GM18909 (cell line): ENCODE results near the gene UVSSA.
"Not testable (repeated sequence)": the region's sequence is repeated elsewhere in the genome, so short reads cannot be mapped to it uniquely, and the experiment has no call there.

Experiments used
- ATAC-seq: cut with Tn5 transposase; IDR thresholded peaks from one replicate; pipeline ENCODE4 v1.9.1; 2021; ENCODE audit warnings: mild to moderate bottlenecking; ENCODE audit not compliant: unreplicated experiment, poor library complexity

UVSSA gene

GRCh38 chr4:1385373-1386340 is 38.6 kb downstream of the UVSSA start:
- no peak for ATAC-seq

GRCh38 chr4:1393363-1393762 is 46.4 kb downstream of the UVSSA start:
- not testable (repeated sequence) for ATAC-seq

GRCh38 chr4:1393866-1394265 is 46.9 kb downstream of the UVSSA start:
- ATAC-seq = no peak

DNA sequence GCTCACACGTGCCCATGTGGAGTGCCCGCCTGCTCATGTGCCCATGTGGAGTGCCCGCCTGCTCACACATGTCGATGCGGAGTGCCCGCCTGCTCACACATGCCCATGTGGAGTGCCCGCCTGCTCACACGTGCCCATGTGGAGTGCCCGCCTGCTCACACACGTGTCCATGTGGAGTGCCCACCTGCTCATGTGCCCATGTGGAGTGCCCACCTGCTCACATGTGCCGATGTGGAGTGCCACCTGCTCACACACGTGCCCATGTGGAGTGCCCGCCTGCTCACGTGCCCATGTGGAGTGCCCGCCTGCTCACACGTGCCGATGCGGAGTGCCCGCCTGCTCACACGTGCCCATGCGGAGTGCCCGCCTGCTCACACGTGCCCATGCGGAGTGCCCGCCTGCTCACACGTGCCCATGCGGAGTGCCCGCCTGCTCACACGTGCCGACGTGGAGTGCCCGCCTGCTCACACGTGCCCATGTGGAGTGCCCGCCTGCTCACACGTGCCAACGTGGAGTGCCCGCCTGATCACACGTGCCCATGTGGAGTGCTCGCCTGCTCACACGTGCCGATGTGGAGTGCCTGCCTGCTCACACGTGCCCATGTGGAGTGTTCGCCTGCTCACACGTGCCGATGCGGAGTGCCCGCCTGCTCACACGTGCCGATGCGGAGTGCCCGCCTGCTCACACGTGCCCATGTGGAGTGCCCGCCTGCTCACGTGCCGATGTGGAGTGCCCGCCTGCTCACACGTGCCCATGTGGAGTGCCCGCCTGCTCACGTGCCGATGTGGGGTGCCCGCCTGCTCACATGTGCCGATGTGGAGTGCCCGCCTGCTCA is 47.8 kb downstream of the UVSSA start:
- ATAC-seq = not testable (repeated sequence)

- not testable (repeated sequence) for ATAC-seq
These were observed 48.4 kb downstream of the UVSSA start for GRCh38 chr4:1395389-1395820.

- ATAC-seq = no peak
These were observed 49.2 kb downstream of the UVSSA start for GRCh38 chr4:1395941-1396805.

DNA sequence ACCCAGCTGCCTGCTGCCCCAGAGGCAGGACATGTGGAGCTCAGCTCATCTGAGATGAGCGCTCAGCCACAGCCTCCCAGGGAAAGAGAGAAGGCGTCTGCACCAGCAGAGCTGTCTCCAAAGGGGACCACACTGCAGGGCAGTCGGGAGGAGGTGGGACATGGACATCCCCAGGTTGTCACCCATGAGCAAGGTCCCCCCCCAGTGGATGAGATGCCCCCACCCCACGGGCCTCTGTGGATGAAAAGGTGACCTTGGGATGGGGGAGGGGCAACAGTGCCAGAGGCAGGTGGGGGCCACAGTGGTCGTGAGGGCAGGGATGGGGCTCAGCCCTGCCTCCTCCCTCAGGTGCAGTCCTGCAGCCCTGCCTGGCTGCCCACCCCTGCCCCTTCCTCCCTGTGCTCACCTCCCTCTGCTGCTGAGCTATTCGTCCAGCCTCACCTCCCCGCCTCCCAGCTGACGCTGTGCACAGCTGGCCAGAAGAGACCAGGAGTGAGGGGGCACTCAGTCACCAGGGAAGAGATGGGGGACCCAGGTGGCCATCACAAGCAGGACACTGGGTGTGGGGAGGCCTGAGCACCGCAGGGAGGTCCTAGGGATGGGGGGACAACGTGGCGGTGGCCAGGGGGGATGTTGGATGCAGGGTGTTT is 49.9 kb downstream of the UVSSA start:
- no peak for ATAC-seq

GRCh38 chr4:1398681-1399507 is 51.9 kb downstream of the UVSSA start:
- ATAC-seq = no peak

DNA sequence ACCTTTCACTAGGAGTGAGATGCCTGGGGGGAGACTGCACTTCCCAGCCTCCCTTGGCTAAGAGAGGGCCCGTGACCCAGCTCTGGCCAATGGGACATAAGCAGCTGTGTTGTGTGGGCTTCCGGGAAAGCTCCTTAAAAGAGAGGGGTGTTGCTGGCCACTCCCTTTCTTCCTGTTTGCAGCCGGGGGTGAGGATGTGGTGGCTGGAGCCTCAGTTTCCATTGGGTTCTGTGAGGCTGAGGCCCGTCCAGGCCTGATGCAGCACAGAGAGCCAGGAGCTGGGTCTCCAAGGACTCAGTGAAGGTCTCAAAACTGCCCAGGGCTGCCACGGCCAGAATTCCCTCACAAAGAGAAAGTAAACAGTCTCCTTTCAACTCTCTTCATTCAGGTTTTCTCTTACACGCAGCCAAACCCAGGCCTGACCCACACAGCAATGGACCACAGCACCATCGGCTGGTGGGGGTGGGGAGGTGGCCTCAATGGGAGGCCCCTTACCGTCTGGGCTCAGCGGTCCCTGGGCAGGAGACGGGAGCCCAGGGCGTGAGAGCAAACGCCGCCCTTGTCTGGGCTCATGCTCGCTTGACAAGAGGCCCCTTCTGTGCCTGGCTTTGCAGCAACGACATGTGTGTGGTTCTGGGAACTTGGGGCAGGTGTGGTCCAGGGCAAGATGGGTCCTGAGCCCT is 52.6 kb downstream of the UVSSA start:
- ATAC-seq = no peak

- no peak for ATAC-seq
These were observed 53.3 kb downstream of the UVSSA start for GRCh38 chr4:1400191-1400805.

- no peak for ATAC-seq
These were observed 53.9 kb downstream of the UVSSA start for GRCh38 chr4:1400831-1401408.

DNA sequence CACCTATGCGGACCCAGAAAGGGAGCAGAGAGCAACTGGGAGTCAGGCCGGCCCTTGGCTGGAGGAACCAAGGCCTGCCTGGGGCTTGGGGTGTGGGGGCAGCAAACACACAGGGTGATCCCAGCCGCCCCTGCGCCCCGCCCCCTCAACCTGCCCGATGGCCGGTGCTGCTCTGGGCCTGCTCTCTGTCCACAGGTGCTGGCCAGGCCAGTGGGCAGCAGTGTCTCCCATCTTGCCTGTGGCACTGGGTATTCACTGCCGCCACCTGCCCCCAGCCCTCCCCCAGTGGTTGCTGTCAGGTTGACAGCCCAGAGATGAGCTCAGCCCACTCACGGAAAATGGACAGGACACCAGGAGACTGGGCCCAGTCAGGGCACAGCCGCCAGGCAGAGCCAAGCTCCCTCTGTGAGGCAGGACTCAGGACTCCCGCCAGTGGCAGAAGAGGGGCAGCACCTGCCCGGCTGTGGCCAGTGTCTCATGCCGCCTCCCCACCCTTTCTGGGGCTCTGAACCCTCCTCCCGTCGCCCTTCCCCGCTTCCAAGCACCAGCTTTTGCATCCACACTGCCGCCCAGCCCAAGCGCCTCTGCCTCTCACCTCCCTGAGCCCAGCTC is 54.5 kb downstream of the UVSSA start:
- ATAC-seq = no peak

DNA sequence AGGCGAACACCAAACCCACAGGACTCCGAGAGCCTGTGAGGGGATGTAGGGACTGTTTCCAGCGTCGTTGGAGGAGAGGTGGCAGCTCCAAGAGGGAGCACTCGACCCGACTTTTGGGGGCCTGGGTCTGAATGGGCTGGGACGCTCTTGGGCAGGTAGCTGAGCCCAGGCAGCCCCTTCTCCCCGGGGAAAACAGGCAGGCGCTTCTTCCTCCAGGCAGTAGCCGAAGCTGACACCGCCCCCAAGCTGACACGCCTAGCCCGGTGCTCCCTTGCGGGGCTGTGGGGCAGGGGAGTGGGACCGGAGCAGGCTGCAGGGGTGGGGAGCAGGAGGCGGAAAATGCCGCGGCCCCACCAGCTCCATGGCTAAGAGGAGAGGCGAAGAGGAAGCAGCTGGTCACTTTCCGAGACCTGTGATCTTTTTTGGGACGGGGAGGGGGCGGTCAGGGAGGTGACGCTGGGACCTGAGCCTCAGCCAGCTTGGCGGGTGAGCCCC is 55.1 kb downstream of the UVSSA start:
- ATAC-seq = no peak

GRCh38 chr4:1402516-1403091 is 55.6 kb downstream of the UVSSA start:
- ATAC-seq = no peak

GRCh38 chr4:1403177-1403583 is 56.2 kb downstream of the UVSSA start:
- ATAC-seq = no peak
